ENCODE results near the gene WIPI1. TPM values are rescaled to one million over a fixed set of nuclear protein-coding genes. Genes with fewer than 3 reads are reported as not detected.

The WIPI1 gene
- total RNA-seq, 1 experiment from 2014 or later, result 29.3 TPM

DNA sequence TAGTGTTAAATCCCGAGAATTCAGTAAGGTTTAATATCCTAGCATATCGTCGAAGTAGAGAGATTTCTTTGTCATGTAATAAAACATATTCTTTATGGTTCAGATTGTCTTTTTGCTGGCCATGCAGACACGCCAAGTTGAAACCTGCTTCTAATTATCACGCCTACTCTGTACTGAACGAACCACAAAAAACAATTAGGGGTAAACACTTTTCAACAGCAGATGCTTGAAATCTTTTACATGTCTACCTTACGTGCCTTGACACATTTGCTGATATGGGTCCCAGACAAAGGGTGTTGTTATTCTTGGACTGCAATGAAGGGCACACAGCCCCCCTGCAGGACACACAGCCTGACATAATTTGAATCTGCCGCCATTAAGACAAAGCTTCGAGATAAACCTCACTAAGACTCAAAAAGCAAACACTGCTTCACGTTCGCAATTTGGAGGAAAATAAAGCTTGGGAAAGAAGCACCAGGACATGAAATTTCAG is 13.3 kb downstream of the WIPI1 start (continued):
- TF ChIP-seq, protein P1, sequence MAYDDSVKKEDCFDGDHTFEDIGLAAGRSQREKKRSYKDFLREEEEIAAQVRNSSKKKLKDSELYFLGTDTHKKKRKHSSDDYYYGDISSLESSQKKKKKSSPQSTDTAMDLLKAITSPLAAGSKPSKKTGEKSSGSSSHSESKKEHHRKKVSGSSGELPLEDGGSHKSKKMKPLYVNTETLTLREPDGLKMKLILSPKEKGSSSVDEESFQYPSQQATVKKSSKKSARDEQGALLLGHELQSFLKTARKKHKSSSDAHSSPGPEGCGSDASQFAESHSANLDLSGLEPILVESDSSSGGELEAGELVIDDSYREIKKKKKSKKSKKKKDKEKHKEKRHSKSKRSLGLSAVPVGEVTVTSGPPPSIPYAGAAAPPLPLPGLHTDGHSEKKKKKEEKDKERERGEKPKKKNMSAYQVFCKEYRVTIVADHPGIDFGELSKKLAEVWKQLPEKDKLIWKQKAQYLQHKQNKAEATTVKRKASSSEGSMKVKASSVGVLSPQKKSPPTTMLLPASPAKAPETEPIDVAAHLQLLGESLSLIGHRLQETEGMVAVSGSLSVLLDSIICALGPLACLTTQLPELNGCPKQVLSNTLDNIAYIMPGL (CRISPR knock-in tag; IDR thresholded peaks at IDR 0.05), result no peak
- TF ChIP-seq, protein P2, sequence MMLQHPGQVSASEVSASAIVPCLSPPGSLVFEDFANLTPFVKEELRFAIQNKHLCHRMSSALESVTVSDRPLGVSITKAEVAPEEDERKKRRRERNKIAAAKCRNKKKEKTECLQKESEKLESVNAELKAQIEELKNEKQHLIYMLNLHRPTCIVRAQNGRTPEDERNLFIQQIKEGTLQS (CRISPR knock-in tag; conservative IDR thresholded peaks at IDR 0.05), result no peak
- TF ChIP-seq MXD4 (CRISPR knock-in tag; IDR thresholded peaks at IDR 0.05; ENCODE audit: borderline replicate concordance) (no peak), OVOL2 (CRISPR knock-in tag; IDR thresholded peaks at IDR 0.05; ENCODE audit: borderline replicate concordance) (no peak), NFATC4 (CRISPR knock-in tag; IDR thresholded peaks at IDR 0.05) (no peak), ELF4 (CRISPR knock-in tag; IDR thresholded peaks at IDR 0.05; ENCODE audit: low read depth) (no peak), SMAD3 (CRISPR knock-in tag; IDR thresholded peaks at IDR 0.05; ENCODE audit: borderline replicate concordance) (no peak), SMAD4 (CRISPR knock-in tag; IDR thresholded peaks at IDR 0.05) (no peak), ZNF121 (CRISPR knock-in tag; IDR thresholded peaks at IDR 0.05) (no peak)
- TF ChIP-seq, protein P3, sequence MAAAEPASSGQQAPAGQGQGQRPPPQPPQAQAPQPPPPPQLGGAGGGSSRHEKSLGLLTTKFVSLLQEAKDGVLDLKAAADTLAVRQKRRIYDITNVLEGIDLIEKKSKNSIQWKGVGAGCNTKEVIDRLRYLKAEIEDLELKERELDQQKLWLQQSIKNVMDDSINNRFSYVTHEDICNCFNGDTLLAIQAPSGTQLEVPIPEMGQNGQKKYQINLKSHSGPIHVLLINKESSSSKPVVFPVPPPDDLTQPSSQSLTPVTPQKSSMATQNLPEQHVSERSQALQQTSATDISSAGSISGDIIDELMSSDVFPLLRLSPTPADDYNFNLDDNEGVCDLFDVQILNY (CRISPR knock-in tag; IDR thresholded peaks at IDR 0.05), result no peak
- TF ChIP-seq, protein P4, sequence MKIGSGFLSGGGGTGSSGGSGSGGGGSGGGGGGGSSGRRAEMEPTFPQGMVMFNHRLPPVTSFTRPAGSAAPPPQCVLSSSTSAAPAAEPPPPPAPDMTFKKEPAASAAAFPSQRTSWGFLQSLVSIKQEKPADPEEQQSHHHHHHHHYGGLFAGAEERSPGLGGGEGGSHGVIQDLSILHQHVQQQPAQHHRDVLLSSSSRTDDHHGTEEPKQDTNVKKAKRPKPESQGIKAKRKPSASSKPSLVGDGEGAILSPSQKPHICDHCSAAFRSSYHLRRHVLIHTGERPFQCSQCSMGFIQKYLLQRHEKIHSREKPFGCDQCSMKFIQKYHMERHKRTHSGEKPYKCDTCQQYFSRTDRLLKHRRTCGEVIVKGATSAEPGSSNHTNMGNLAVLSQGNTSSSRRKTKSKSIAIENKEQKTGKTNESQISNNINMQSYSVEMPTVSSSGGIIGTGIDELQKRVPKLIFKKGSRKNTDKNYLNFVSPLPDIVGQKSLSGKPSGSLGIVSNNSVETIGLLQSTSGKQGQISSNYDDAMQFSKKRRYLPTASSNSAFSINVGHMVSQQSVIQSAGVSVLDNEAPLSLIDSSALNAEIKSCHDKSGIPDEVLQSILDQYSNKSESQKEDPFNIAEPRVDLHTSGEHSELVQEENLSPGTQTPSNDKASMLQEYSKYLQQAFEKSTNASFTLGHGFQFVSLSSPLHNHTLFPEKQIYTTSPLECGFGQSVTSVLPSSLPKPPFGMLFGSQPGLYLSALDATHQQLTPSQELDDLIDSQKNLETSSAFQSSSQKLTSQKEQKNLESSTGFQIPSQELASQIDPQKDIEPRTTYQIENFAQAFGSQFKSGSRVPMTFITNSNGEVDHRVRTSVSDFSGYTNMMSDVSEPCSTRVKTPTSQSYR (CRISPR knock-in tag; IDR thresholded peaks at IDR 0.05), result no peak
- TF ChIP-seq, protein P5, sequence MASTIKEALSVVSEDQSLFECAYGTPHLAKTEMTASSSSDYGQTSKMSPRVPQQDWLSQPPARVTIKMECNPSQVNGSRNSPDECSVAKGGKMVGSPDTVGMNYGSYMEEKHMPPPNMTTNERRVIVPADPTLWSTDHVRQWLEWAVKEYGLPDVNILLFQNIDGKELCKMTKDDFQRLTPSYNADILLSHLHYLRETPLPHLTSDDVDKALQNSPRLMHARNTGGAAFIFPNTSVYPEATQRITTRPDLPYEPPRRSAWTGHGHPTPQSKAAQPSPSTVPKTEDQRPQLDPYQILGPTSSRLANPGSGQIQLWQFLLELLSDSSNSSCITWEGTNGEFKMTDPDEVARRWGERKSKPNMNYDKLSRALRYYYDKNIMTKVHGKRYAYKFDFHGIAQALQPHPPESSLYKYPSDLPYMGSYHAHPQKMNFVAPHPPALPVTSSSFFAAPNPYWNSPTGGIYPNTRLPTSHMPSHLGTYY (CRISPR knock-in tag; IDR thresholded peaks at IDR 0.05), result no peak

DNA sequence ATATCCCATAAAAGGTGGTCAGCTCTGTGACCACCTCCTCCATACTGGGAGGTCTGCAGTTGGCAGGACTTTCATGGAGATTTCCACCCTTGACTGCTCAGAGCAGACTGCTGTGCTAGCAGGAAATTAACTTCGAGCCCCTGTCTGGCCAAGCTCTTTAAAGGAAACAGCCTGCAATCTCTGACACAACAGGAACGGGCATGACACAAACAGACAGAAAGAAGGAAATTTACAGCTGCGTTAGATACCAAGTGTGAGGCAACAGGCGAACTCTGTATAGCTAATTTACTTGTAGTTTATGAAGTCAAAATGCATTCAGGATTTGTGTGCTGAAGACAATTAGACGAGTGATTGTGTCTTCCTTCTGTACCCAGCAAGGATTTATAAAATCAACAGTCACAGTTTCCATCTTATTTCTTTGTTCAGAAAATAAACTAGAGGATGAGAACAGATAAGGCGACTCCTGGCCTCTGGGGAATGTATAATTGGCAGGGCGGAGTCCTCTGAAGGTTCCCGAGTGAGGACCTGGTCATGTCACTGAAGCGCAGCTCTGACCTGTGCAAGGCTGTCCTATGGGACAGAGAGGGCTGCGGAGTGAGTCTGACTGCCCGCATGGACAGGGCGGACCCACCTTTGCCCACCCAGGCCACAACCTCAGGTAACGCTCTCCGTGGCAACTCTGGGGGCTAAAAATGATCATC is 16.1 kb downstream of the WIPI1 start:
- Mint-ChIP-seq H3K27ac (peak overlapping the region; percentile 26), H3K4me3 (no peak overlapping the region), H3K27me3 (ENCODE audit: low read depth) (no peaks in the 10 kb centered on the region), H3K4me1 (peaks cover 30% of the 10 kb centered on the region), H3K36me3 (peaks cover under 1% of the 10 kb centered on the region; the same call in 1 of the 2 replicates), H3K9me3 (no peaks in the 10 kb centered on the region)
- ChIA-PET CTCF (interaction anchor here (1.2 kb wide), 2 partner anchors 9 to 42 kb away, joined by 3 to 4 read pairs; no protein-coding TSS in a partner anchor), POLR2A (no interaction called here)
- DNase-seq (ENCODE audit: low spot score) (no peak), ATAC-seq (no peak; the same call in 1 of the 2 replicates)
- TF ChIP-seq ELF4 (CRISPR knock-in tag; IDR thresholded peaks at IDR 0.05; ENCODE audit: low read depth), result no peak
- TF ChIP-seq, protein P1 (CRISPR knock-in tag; IDR thresholded peaks at IDR 0.05), result no peak
- TF ChIP-seq NFYB (CRISPR knock-in tag; conservative IDR thresholded peaks at IDR 0.05; ENCODE audit: low read depth), result no peak
- no peak for TF ChIP-seq FOXP1 (CRISPR knock-in tag; IDR thresholded peaks at IDR 0.05; ENCODE audit: borderline replicate concordance)
- TF ChIP-seq, protein P6, sequence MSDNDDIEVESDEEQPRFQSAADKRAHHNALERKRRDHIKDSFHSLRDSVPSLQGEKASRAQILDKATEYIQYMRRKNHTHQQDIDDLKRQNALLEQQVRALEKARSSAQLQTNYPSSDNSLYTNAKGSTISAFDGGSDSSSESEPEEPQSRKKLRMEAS (CRISPR knock-in tag; IDR thresholded peaks at IDR 0.05), result no peak
- no peak for TF ChIP-seq TEAD1 (CRISPR knock-in tag; IDR thresholded peaks at IDR 0.05)
- TF ChIP-seq SMAD3 (CRISPR knock-in tag; IDR thresholded peaks at IDR 0.05; ENCODE audit: borderline replicate concordance), result no peak
- no peak for TF ChIP-seq RORB (CRISPR knock-in tag; IDR thresholded peaks at IDR 0.05)

Data from WTC11 (cell line).